ENCODE results near the gene ETNK2. TPM values are rescaled to one million over a fixed set of nuclear protein-coding genes. Genes with fewer than 3 reads are reported as not detected.

The ETNK2 gene
- total and polyA plus RNA-seq, 2 of the 4 experiments (the other 2 are of a cell fraction), result 18.9 to 26.0 TPM

DNA sequence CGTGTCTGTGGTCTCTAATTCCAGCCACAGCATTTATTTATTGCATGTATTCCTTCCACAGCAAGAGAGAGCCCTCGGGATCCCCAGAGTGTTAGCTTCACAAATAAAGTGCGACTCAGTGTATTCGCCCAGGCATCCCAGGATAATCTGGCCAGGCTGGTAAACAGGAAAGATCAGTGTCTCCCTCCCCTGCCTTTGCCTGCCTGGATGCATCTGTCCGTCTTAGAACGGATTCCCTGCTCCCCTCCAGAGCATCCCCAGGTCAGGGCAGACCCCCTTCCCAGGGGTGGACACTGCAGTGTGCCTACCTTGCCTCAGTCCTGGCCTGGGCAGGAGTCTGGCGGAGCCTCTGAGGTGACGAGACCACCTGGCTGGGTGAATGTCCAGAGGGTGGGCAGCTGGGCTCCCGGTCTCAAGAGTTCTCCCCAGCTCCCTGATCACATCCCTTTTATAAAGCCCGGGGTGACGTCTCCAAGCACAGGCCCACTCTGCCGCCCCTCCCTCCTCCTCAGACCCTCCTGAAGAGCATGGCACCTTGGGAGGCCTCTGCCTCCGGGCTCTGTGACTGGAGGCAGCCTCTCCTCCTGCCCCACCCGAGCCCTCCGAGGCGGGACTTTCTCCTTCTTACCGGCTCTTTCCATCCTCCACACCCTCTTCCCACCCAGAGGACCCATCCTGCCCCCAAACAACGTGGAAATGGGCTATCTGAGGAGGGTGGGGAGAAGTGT, 44.4 kb upstream of the ETNK2 start, which contains the start of gene KISS1:
Gene KISS1, minus strand, starts transcription at position 424 of the 728 bp plus-strand sequence. CDS start 3,615 bp downstream, outside the sequence.
- peaks cover 34% of the 10 kb centered on the region for H3K4me1 ChIP-seq (ENCODE audit: control insufficient read depth, insufficient read depth, low read length)
- H3K23ac ChIP-seq (ENCODE audit: low read depth, low read length), result peak within 1 kb of the TSS; percentile 100
- peak within 1 kb of the TSS; percentile 100 for H2AK5ac ChIP-seq (ENCODE audit: low read depth, low read length)
- H3K36me3 ChIP-seq (ENCODE audit: control insufficient read depth, insufficient read depth, low read length), result no peaks in the 10 kb centered on the region
- POLR2A ChIA-PET (ENCODE audit: unreplicated experiment), result no interaction called here
- H2AK9ac ChIP-seq (replicated peaks; ENCODE audit: low read depth, low read length, poor library complexity), result peak within 1 kb of the TSS; percentile 81
- H3K27me3 ChIP-seq (ENCODE audit: control insufficient read depth, insufficient read depth, low read length), result no peaks in the 10 kb centered on the region
- DNase-seq, result peak; percentile 16
- TF ChIP-seq POLR2A (IDR thresholded peaks at IDR 0.05; ENCODE audit: low read depth, low read length) (no peak), MAZ (IDR thresholded peaks at IDR 0.05; ENCODE audit: borderline replicate concordance, low read depth, low read length) (no peak), RAD21 (IDR thresholded peaks at IDR 0.05; ENCODE audit: low read length) (no peak), RCOR1 (IDR thresholded peaks at IDR 0.05; ENCODE audit: insufficient replicate concordance, low read length) (no peak), NFE2L2 (IDR thresholded peaks at IDR 0.05; ENCODE audit: low read depth, low read length) (no peak), CHD1 (IDR thresholded peaks at IDR 0.05; ENCODE audit: low read depth, low read length) (no peak), MXI1 (IDR thresholded peaks at IDR 0.05; ENCODE audit: borderline replicate concordance, low read depth, low read length) (no peak), BHLHE40 (IDR thresholded peaks at IDR 0.05; ENCODE audit: low read depth, low read length) (no peak), MAFK (IDR thresholded peaks at IDR 0.05; ENCODE audit: low read depth, low read length) (no peak), SMC3 (IDR thresholded peaks at IDR 0.05; ENCODE audit: low read depth, low read length) (no peak), FOS (IDR thresholded peaks at IDR 0.05; ENCODE audit: low read depth, low read length) (no peak)
- TF ChIP-seq, protein P1, sequence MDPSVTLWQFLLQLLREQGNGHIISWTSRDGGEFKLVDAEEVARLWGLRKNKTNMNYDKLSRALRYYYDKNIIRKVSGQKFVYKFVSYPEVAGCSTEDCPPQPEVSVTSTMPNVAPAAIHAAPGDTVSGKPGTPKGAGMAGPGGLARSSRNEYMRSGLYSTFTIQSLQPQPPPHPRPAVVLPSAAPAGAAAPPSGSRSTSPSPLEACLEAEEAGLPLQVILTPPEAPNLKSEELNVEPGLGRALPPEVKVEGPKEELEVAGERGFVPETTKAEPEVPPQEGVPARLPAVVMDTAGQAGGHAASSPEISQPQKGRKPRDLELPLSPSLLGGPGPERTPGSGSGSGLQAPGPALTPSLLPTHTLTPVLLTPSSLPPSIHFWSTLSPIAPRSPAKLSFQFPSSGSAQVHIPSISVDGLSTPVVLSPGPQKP (IDR thresholded peaks at IDR 0.05; ENCODE audit: borderline replicate concordance, low read depth, low read length), result no peak
- TF ChIP-seq, protein P2, sequence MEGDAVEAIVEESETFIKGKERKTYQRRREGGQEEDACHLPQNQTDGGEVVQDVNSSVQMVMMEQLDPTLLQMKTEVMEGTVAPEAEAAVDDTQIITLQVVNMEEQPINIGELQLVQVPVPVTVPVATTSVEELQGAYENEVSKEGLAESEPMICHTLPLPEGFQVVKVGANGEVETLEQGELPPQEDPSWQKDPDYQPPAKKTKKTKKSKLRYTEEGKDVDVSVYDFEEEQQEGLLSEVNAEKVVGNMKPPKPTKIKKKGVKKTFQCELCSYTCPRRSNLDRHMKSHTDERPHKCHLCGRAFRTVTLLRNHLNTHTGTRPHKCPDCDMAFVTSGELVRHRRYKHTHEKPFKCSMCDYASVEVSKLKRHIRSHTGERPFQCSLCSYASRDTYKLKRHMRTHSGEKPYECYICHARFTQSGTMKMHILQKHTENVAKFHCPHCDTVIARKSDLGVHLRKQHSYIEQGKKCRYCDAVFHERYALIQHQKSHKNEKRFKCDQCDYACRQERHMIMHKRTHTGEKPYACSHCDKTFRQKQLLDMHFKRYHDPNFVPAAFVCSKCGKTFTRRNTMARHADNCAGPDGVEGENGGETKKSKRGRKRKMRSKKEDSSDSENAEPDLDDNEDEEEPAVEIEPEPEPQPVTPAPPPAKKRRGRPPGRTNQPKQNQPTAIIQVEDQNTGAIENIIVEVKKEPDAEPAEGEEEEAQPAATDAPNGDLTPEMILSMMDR (conservative IDR thresholded peaks at IDR 0.05; ENCODE audit: low read depth, low read length), result no peak
- TF ChIP-seq, protein P3, sequence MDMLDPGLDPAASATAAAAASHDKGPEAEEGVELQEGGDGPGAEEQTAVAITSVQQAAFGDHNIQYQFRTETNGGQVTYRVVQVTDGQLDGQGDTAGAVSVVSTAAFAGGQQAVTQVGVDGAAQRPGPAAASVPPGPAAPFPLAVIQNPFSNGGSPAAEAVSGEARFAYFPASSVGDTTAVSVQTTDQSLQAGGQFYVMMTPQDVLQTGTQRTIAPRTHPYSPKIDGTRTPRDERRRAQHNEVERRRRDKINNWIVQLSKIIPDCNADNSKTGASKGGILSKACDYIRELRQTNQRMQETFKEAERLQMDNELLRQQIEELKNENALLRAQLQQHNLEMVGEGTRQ (IDR thresholded peaks at IDR 0.05; ENCODE audit: low read depth, low read length), result no peak
- peak; percentile 10 for ATAC-seq (ENCODE audit: low read depth)
- intact Hi-C loops (cut with micrococcal nuclease), result no loop called here
- BruUV-seq (replicated peaks), result no TSS peak
- peak within 1 kb of the TSS; percentile 45; the same call in 1 of the 2 replicates for H3K4me2 ChIP-seq (ENCODE audit: low read depth, low read length)
- peaks cover 6 to 31% of the 10 kb centered on the region in 2 experiments; a peak in 3 of 4 replicates for H3K79me1 ChIP-seq (ENCODE audit: low read depth in 1 of 2, low read length in 2 of 2)
- H2AFZ ChIP-seq (replicated peaks; ENCODE audit: low read length, poor library complexity), result peak within 1 kb of the TSS; percentile 80
- peak within 1 kb of the TSS; percentile 100 for H2BK20ac ChIP-seq (ENCODE audit: low read depth, low read length)
- H3K9me1 ChIP-seq (ENCODE audit: insufficient read depth, low read length), result peaks cover 35% of the 10 kb centered on the region
- WGBS, 2 experiments (ENCODE audit: extremely low coverage in 2 of 2, insufficient read length in 1 of 2), result 36% methylated on average over 4 of the region's 18 CpGs; no CpG with 5 or more reads in 1 of the 2 experiments
- dilution Hi-C loops (cut with HindIII; ENCODE audit: low sequenced_read_pairs, unreplicated experiment), result no loop called here
- peak within 1 kb of the TSS; percentile 100 for H3K4ac ChIP-seq (ENCODE audit: low read depth, low read length)
- peak within 1 kb of the TSS; percentile 8; the same call in 1 of the 2 replicates for H3K27ac ChIP-seq (ENCODE audit: insufficient read depth, low read length)
- peak within 1 kb of the TSS; percentile 100 for H3K14ac ChIP-seq (replicated peaks; ENCODE audit: low read depth, low read length)
- CTCF ChIA-PET, result interaction anchor here (0.9 kb wide), 1 partner anchor 34 kb away, joined by 3 read pairs; no protein-coding TSS in a partner anchor
- H4K5ac ChIP-seq (ENCODE audit: low read depth, low read length), result peak within 1 kb of the TSS; percentile 92; the same call in 1 of the 2 replicates
- peak within 1 kb of the TSS; percentile 98; the same call in 1 of the 2 replicates for H3K18ac ChIP-seq (ENCODE audit: low read depth, low read length)
- H3K56ac ChIP-seq (ENCODE audit: extremely low read depth, insufficient read depth, low read length), result peak within 1 kb of the TSS; percentile 65; the same call in 1 of the 2 replicates
- no peaks in the 10 kb centered on the region for H3K9me3 ChIP-seq (ENCODE audit: control insufficient read depth, insufficient read depth, low read length)
- peak within 1 kb of the TSS; percentile 100 for H2BK120ac ChIP-seq (ENCODE audit: low read depth, low read length)
- peak within 1 kb of the TSS; percentile 100 for H2BK15ac ChIP-seq (ENCODE audit: low read depth, low read length)
- H4K91ac ChIP-seq (ENCODE audit: insufficient read depth, low read depth, low read length), result peak within 1 kb of the TSS; percentile 99
- H4K20me1 ChIP-seq (ENCODE audit: insufficient read depth, low read length), result no peaks in the 10 kb centered on the region
- peak within 1 kb of the TSS; percentile 16; the same call in 1 of the 2 replicates for H3K4me3 ChIP-seq (ENCODE audit: insufficient read depth, low read depth, low read length)
- peak within 1 kb of the TSS; percentile 100 for H2BK5ac ChIP-seq (ENCODE audit: low read depth, low read length, poor library complexity, severe bottlenecking)
- in situ Hi-C loops (cut with MboI; ENCODE audit: low sequenced_read_pairs), result no loop called here
- peak within 1 kb of the TSS; percentile 72 to 99 for H4K8ac ChIP-seq (ENCODE audit: low read depth in 2 of 2, low read length in 2 of 2)
- peak within 1 kb of the TSS; percentile 0; the same call in 1 of the 2 replicates for H3K9ac ChIP-seq (ENCODE audit: low read depth, low read length)
